Frontal cortex (tissue), 4 donors: ENCODE measurements around the gene EMILIN2. TPM values are rescaled to one million over a fixed set of nuclear protein-coding genes. Genes with fewer than 3 reads are reported as not detected.
"Not testable (repeated sequence)": the region's sequence is repeated elsewhere in the genome, so short reads cannot be mapped to it uniquely, and the experiment has no call there.

Source experiments
- DNase-seq, 2 donors: peaks; one replicate each; pipeline ENCODE4 v3.0.0; 2012; ENCODE audit warnings: low spot score in 2 of 2
- FAIRE-seq: peaks from 2 replicates; lab custom pipeline; 2012; peaks lifted over from hg19 to GRCh38; lab: Jason Lieb, UNC
- total RNA-seq: library from RNA; depleted of rRNA; stranded (reverse); fragments of >200 nt; gene quantifications from one replicate; pipeline ENCODE4 v1.2.3, GENCODE V29; 2014
- donor health status: control.
- donor health status: control.
- donor health status: control.

The EMILIN2 gene
- total RNA-seq, 1 donor from 2014 or later: 1.6 TPM

- FAIRE-seq: no peak
- no peak for DNase-seq
These were observed 6.3 kb upstream of the EMILIN2 start for GRCh38 chr18:2840521-2840920.

- DNase-seq (no peak), FAIRE-seq (no peak)
These were observed 3.7 kb upstream of the EMILIN2 start for GRCh38 chr18:2843146-2843545.

DNA sequence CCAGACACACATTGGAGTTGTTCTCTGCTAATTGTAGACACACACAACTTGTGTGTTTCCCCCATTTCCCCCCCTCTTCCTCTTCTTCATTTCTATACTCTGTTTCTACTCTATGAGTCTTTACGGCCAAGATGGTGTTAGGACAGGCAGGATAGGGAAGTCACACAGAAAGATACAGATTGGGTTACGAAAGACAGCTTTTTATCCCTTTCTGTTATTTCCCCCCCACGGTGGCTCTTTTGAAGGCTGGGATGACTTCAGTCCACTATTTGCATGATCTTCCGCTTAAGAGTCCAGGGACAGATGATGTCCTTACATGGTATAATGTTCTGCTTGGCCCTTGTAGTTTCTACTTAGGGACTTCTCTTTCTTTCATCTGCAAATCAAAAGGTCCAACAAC is 1.6 kb upstream of the EMILIN2 start:
- no peak for FAIRE-seq
- no peak for DNase-seq

GRCh38 chr18:2847317-2848246 is 776 bp downstream of the EMILIN2 start:
- FAIRE-seq: no peak
- DNase-seq: peak; percentile 32 to 54

- FAIRE-seq: no peak
- peak in 1 of 2 donors; percentile 29 for DNase-seq
These were observed 1.7 kb downstream of the EMILIN2 start for GRCh38 chr18:2848247-2849246.

DNA sequence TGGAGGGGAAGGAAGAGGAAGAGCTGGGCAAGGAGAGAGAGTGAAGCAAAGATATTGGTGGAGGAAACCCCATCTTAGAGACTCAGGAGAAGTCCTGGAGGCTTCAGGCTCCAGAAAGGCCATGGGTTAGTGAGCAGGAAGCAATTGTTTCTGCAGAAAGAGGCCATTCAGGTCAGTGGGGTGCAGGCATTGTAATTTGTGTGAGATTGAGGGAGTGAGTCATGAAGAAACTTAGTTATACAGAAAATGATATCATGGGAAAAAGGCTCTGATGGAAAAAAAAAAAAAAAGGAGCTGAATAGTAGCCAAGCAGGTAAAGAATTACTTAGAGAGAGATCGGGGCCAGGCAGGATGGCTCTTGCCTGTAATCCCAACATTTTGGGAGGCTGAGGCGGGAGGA is 4.0 kb downstream of the EMILIN2 start:
- DNase-seq: no peak
- FAIRE-seq: no peak

- DNase-seq (no peak), FAIRE-seq (no peak)
These were observed 5.0 kb downstream of the EMILIN2 start for GRCh38 chr18:2851771-2852170.

- DNase-seq, FAIRE-seq: not testable (repeated sequence)
These were observed 5.7 kb downstream of the EMILIN2 start for GRCh38 chr18:2852460-2852859.

GRCh38 chr18:2853173-2853925 is 6.5 kb downstream of the EMILIN2 start:
- no peak for FAIRE-seq
- no peak for DNase-seq

GRCh38 chr18:2853926-2854664 is 7.3 kb downstream of the EMILIN2 start:
- DNase-seq (no peak), FAIRE-seq (no peak)

DNA sequence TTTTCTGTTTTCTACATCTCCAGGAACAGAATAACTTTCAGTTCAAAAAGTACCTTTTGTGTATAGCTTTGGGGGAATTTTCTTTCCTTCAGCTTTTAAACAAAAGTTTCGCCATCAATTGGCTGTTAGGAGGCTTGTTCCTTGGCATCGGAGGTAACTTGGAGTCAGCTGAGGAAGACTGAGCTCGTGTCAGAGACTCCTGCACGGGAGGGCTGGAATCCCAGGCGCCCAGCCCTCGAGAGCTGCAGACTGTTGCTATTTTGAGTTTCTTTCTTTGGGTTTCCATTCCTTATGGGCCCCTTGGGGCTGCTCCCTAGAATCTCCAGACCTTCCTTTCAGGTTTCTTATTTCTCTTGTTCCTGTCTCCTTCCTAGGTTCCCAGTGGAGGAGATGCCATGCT is 8.1 kb downstream of the EMILIN2 start:
- DNase-seq (no peak), FAIRE-seq (no peak)

GRCh38 chr18:2855560-2856350 is 8.9 kb downstream of the EMILIN2 start:
- FAIRE-seq: no peak
- no peak for DNase-seq

- FAIRE-seq (no peak), DNase-seq (no peak)
These were observed 9.9 kb downstream of the EMILIN2 start for GRCh38 chr18:2856547-2857170.

DNA sequence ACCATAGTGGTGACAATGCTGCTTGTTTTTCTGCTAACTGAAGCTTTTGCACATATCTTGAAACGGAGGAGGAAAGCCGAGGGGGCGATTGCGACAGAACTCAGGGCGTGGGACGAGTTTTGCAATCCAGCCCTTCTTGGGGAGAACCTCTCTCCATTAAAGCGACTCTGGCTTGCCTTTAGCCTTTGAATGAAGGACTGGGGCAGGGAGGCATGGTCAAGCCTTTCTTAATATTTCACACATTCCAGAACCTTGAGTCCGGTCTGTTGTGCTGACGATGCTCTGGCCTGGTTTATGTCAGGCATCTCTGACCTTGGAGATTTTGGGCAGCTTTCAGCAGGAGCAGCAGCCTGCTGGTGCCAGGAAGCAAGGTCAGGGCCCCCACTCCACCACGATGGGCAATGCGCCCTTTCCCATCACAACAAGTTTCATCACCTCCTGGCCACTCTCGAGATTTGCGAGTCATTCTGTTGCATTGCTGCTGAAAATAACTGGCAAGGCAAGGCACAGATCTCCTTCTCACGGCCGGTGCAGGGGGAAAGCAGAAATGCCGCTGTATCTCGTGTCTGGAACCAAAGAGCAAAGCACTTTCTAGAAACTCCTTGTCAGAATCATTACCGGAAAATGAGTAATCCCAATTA is 10.8 kb downstream of the EMILIN2 start:
- DNase-seq (no peak), FAIRE-seq (no peak)

- FAIRE-seq, DNase-seq: not testable (repeated sequence)
These were observed 13.6 kb downstream of the EMILIN2 start for GRCh38 chr18:2860397-2860796.

DNA sequence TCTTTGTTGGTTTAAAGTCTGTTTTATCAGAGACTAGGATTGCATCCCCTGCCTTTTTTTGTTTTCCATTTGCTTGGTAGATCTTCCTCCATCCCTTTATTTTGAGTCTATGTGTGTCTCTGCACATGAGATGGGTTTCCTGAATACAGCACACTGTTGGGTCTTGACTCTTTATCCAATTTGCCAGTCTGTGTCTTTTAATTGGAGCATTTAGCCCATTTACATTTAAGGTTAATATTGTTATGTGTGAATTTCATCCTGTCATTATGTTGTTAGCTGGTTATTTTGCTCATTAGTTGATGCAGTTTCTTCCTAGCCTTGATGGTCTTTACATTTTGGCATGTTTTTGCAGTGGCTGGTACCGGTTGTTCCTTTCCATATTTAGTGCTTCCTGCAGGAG is 17.2 kb downstream of the EMILIN2 start:
- FAIRE-seq: not testable (repeated sequence)

GRCh38 chr18:2866465-2866864 is 19.7 kb downstream of the EMILIN2 start:
- not testable (repeated sequence) for FAIRE-seq

More for the DNA sequence above, 17.2 kb downstream of the EMILIN2 start:
- not testable (repeated sequence) for DNase-seq

More at GRCh38 chr18:2866465-2866864, 19.7 kb downstream of the EMILIN2 start:
- not testable (repeated sequence) for DNase-seq
